ENCODE measurements around the gene ABCC3.

Gene ABCC3

DNA sequence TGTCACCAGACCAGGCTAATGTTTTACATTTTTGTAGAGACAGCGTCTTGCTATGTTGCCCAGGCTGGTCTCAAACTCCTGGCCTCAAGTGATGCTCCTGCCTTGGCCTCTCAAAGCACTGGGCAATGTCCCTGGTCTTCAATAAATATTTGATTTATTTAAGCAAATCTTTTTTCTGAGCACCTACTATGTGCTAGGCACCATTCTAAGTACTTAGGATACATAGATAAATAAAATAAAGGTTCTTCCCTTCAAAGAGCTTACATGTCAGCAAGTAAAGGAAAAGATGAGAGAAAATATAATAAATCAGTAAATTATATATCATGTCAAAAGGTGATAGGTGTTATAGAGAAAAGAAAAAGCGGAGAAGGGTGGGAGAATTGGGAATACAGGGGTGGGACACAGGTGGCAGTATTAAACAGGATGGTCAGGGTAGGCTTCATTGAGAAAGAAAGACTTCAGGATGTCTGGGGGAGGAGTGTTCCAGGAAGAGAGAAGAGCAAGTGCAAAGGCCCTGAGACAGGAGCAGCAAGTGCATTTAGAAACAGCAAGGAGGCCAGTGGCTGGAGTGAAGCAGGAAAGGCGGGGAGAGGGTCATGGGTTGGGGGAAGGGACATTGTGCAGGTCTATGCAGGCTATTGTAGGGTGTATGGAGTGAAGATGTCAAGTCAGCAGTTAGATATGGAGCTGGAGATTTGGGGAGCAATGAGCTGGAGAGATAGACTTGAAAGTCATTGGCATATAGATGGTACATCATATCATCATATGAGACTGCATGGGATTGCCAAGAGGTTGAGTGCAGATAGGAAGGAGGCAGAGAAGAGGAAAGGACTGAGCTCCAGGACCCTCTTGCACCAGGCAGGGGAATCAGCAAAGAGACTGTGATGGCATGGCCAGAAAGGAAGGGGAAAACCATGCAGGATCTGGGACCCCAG lies 11.3 kb downstream of the ABCC3 start:
- DNase-seq = no peak

DNA sequence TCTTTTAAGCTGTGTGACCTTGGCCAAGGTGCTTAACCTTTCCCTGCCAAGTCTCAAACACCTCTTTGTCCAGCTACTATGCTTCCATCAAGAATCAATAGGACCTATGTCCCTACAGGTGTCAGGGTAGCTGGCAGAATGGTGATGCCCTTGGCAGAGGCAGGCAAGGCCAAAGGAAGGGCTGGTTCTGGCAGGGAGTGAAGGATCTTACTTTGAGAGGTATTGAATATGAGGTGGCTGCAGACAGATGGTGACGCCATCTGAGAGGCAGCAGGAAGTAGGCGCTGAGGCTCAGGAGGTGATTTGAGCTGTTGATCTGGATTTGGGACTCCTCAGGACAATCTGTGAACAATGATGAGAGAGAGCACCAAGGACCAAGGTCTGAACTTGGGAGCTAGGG lies 12.5 kb downstream of the ABCC3 start:
- DNase-seq = no peak

DNA sequence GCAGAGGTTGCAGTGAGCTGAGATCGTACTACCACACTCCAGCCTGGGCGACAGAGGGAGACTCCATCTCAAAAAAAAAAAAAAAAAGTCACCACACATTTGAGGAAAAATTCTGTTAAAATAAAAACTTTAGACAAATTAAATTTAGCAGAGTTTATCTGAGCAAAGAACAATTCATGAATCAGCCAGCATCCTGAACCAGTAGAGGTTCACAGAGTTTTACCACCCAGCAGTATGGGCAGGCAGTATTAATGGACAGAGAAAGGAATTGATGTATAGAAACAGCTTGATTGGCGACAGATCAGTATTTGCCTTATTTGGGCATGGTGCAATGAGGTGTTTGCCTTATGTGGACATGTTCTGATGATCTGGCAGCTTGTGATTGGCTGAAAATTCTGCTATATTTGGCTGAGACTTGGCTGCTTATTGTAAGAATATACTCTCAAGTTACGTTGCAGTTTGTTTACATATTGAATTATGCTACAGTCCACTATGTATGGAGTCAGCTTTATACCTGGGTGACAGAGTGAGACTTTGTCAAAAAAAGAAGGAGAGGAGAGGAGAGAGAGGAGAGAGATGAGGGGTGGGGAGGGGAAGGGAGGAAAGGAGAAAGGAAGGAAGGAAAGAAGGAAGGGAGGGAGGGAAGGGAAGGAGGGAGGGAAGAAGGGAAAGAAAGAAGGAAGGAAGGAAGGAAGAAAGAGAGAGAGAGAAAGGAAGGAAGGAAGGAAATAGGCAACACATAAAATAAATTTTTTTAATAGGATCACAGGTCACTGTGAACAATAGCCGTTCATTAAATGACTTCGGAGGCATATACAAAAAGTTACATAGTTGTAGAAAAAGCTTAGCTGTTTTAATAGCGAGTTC lies 14.6 kb downstream of the ABCC3 start:
- no peak for DNase-seq

DNA sequence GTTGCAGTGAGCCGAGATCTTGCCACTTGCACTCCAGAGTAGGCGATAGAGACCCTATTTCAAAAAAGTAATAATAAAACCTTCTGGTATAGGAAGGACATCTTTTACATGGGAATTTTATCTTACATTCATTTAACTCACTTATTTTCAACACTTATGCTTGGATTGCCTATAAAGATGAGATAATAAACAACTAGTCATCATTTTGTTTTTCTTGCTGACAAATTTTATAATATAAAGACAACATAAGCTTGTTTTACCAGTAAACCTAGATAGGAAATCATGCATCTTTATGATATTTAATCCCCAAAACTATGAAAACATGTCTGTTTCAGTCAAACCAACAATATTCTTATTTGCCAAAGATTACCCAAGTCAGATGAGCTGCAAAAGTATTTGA lies 17.0 kb downstream of the ABCC3 start:
- DNase-seq = no peak

DNA sequence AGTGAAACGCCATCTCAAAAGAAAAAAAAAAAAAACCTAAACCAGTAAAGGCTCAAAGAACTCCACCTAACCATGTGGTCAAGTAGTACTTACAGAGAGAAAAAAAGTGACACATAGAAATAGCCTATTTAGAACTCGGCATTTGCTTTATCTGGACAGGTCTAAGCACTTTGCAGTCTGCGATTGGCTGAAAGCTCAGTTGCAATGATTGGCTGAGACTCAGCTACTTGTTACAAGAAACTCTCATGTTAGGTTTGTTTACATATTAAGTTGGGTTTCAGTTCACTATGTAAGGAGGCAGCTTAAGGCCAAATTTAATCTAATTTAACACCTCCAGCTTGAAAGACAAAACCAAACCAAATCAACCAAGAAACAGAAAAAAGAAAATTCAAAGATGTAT lies 19.1 kb downstream of the ABCC3 start:
- DNase-seq = no peak

DNA sequence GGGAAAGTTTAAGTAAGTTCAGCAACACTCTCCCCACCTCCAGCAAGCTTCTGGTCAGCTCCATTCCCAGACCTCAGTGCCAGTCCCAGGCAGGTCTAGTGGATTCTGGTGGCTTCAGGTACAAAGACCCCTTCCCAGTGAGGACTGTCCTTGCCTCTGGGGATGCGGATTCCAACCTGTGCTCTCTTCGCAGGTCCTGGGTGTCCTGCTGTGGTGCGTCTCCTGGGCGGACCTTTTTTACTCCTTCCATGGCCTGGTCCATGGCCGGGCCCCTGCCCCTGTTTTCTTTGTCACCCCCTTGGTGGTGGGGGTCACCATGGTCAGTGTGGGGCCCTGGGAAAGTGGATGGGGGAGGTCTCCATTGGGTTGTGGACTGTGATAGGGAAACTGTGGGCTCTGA lies 21.8 kb downstream of the ABCC3 start:
- DNase-seq = no peak

DNA sequence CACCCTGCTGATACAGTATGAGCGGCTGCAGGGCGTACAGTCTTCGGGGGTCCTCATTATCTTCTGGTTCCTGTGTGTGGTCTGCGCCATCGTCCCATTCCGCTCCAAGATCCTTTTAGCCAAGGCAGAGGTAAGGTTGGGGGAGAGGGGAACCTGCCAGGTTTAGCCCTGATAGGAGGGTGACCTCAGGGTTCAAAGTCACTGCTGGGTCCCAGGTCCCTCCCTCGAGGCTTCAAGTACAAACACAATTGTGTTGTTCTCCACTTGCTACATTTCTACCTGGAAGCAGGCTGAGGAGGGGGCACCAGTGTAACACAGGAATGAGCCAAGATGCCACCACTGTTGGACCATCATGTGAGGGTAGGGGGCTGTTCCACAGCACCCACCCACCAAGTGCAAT lies 22.4 kb downstream of the ABCC3 start:
- no peak for DNase-seq

DNA sequence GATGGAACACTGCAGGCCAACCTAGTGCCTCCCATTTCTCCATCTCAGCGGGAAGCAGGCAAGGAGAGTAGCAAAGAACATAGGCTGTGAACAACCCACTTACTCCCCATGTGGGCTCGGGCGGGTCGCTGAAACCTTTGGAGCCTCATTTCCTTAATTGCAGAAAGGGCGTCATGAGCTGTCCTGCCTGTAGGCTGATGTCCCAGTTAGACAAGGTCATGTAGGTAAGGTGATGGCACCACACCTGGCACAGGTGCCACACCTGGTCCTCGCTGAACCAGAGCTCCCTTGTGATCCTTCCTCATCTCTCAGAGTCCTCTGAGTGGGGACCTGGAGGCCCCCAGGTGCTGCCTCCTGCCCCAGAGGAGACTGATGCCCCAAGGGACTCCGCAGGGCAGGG lies 22.9 kb downstream of the ABCC3 start:
- no peak for DNase-seq

DNA sequence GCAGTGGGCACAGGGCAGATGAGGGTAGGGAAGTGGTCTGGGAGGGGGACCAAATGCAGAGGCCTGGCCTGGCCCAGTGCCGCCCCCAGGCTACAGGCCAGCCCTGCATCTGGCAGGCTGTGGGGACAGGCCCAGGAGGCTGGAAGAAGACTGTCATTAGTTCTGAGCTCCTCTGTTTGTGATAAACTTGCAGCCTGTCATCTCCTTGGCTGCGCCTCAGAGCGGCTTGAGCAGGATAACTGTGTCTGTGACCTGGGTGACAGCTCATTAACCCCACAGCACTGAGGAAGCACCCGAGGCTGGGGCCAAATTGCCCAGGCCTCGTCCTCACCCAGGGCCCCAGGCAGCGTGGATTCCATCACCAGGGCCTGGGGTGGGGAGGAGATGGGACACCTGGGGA lies 23.9 kb downstream of the ABCC3 start:
- no peak for DNase-seq

DNA sequence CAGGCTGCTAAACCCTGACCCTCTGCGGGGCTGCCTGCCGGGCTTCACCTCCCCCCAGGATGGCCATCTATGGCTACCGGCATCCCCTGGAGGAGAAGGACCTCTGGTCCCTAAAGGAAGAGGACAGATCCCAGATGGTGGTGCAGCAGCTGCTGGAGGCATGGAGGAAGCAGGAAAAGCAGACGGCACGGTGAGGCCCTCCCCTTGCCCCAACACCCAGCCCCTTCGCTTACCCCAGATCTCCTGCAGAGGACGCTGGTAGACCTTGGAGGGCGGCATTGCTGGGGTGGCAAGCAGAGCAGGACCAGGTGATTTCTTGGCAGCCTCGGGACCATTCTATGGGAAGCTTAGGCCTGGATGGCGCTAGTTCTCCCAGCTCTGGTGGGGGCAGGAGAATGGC lies 24.5 kb downstream of the ABCC3 start:
- DNase-seq = no peak

DNA sequence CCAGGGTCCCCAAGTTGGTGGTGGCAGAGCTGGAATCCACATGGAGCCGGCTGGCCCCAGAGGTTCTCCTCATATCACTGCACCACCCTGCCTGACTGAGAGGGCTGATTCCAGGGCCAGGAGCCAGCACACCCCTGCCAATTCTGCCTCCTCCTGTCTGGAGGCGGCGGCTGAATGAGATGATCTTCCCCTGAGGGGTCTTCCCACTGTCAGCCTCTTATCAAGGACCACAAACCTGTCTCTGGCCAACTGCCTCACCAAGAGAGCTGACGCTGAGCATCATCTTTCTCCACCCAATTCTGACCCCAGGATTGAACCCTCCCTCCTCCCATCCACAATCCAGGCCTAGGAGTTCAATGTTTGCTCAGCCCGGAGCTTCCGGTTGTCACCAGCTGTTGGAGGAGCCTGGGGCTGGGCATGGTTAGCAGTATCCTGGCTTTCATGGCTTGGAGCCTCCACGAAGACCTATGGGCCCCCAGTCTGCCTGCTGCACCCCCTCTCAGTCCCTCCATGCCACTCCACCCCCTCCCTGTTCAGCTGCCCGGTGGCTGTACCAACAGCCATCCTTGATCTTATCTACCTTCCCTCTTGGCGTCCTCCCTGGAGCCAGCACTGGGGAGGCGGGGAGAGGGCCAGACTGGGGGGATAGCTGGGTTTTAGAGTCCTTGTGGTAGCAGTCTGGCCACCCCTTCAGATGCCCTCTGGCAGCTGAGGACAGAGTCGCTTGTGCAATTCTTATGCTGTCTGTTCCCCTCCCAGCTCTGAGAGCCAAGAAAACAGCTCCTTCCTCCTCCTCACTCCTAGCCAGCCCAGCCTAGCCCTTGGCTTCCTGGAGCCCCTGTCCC lies 25.6 kb downstream of the ABCC3 start:
- no peak for DNase-seq

DNA sequence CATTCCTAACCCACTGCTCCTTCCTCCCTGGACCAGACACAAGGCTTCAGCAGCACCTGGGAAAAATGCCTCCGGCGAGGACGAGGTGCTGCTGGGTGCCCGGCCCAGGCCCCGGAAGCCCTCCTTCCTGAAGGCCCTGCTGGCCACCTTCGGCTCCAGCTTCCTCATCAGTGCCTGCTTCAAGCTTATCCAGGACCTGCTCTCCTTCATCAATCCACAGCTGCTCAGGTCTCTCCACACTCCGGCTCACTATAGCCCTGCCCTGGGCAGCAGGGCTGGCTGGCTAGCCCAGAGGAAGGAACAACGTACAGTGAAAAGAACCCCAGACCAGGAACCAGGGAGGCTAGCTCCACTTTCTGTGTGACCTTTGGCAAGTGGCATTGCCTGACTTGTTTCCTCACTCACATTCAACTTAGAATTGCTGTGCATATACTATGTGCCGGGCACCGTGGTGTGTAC lies 26.2 kb downstream of the ABCC3 start:
- no peak for DNase-seq

DNA sequence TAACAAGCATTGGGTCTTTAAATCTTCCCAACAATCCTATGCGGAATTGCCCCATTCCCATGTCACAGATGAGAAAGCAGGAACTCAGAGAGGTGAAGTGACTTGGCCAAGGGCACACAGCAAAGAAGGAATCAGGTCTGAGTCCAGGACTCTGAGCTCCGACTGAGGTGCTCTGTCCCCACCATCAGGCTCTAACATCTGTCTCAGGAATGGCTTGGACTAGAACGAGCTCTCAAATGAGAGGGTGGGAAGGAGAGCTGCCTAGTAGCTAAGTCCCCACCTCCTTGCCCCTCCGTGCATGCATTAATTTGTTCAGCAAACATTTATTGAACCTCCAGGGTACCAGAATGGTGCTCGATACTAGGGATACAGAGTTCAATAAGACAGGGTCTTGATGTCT lies 26.7 kb downstream of the ABCC3 start:
- no peak for DNase-seq

DNA sequence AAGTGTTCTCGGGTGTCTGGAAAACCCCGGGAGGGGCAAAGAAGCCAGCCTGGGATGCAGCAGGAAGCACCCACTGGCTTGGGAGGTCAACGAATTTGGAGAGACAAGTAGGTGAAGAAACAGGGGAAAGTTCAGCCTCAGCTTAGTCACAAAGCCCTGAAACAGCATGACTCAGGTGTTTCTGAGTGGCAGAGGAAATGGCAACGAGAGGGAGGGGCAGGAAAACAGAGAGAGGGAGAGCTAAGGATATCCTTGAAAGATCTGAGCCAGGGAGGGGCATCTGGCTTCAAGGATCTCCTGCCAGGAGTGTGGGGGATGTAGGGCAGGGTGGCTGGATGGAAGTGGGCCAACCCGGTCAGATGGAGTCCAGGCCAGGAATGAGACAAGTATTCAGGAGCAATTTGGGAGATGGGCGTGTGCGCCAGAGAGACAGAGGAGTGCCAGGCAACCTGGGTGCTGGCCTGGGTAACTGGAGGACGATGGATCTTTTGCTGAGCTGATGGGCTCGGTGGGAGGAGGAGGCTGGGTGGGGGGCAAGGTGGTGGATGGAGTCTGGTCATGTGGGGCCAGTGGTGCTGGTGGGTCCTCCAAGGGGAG lies 27.2 kb downstream of the ABCC3 start:
- DNase-seq = no peak

DNA sequence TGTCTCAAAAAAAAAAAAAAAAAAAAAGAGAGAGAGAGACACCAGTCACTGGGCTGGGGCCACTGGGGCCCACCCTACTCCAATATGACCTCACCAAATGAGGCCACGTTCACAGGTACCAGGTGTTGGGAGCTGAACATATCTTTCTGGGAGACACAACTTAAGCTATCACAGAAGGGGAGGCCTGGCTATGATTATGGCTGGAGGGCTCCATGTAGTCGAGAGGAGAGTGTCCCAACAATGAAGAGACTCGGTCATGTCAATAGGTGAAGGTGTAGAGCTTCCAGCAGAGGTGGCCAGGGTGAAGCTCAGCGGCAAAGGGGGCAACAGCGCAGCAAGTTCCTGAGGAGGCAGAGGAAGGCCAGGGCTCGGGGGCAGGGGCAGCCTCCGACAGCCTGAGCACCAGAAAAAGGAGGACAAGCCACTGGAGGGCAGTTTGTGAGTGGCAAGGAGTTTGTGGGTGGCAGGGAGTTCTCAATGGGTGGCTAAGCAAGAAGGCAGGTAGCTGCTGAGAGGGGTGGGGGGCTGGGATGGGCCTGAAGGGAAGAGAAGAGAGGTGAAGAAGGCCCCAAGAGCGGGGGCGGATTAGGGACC lies 28.0 kb downstream of the ABCC3 start:
- no peak for DNase-seq

DNA sequence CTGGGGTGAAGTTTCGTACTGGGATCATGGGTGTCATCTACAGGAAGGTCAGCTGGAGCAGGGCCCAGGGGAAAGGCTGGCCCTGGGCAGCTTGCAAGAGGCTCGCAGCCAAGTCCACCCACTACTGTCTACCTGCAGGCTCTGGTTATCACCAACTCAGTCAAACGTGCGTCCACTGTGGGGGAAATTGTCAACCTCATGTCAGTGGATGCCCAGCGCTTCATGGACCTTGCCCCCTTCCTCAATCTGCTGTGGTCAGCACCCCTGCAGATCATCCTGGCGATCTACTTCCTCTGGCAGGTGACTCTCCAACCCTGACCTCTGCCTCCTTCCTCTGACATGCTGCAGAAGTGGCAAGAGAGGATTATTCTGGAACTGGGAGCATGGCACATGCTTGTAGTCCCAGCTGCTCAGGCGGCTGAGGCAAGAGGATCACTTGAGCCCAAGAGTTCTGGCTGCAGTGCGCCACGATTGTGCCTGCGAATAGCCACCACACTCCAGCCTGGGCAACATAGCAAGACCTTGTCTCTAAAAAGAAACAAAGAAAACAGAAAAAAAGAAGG lies 29.2 kb downstream of the ABCC3 start:
- no peak for DNase-seq

DNA sequence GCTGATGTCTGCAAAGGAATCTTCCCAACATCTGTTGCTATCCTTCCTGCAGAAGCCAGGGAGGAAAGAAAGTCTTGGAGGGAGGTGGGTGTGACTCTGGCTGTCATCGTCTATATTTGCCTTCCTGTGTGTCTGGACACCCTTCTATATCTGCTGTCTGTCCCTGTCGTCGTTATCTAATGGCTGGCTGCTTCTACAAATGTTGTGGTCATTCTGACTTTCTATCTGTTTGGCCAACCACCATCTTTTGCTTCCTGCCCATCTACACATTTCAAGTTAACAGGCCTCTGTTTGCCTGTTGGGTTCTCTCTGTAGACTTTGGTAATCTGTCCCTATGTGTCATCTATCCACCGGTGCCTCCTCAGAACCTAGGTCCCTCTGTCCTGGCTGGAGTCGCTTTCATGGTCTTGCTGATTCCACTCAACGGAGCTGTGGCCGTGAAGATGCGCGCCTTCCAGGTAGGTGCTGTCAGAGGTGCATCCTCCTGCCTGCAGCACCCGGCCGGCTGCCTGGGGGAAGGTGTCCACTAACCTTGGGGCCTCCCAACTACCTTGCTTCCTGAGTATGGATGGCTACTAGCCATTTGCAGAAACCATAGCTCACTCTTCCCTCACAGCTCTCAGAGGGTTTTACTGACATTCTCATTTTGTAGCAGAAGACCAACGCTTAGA lies 30.2 kb downstream of the ABCC3 start:
- no peak for DNase-seq

DNA sequence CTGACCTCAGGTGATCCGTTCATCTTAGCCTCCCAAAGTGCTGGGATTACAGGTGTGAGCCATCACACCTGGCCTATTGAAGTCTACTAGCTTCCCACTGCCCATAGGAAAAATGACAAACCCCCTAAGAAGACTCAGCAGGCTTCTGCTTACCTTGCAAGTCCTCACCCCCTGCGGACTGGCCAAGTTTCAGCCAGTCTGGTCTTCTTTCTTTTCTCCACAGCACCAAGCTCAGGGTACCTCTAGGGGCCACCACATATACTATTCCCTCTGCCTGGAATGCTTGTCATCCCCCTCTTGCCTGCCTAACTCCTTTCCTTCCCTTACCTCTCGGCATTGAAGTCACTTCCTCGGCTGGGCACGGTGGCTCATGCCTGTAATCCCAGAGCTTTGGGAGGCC lies 31.2 kb downstream of the ABCC3 start:
- no peak for DNase-seq

DNA sequence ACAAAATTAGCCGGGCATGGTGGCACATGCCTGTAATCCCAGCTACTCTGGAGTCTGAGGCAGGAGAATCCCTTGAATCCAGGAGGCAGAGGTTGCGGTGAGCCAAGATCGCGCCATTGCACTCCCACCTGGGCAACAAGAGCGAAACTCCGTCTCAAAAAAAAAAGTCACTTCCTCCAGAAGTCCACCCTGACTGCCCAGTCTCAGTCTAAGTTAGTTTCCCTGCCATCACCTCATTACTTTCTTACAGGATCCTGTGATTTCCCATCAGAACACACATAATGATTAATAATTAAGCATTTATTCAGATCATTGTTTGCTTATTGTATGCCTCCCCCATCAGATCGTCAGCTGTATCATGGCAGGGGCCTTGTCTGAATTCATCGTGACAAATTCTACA lies 31.6 kb downstream of the ABCC3 start:
- DNase-seq = no peak

DNA sequence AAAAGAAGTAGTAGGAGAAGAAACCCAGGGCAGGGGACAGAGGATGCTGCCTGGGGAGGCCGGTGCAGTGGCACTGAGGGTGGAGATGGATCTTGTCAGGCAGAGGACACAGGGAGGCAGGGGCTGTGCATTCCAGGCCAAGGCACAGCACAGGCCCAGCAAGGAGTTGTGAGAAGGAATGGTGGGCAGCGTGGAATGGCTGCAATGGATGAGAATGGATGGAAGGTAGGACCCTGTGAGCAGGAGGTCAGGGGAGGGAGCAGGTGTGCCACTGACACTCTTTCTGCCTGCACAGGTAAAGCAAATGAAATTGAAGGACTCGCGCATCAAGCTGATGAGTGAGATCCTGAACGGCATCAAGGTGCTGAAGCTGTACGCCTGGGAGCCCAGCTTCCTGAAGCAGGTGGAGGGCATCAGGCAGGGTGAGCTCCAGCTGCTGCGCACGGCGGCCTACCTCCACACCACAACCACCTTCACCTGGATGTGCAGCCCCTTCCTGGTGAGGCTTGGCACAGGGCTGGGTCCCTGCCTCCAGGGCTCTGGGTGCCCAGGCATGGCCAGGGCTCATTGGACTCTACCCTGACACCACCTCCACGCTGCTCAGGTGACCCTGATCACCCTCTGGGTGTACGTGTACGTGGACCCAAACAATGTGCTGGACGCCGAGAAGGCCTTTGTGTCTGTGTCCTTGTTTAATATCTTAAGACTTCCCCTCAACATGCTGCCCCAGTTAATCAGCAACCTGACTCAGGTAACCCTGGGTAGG lies 32.8 kb downstream of the ABCC3 start:
- DNase-seq = no peak
